Activated naive CD4-positive, alpha-beta T cell (primary cell): ENCODE data around the gene HCFC1.

Experiments used
- DNase-seq, 4 experiments: peaks; one replicate each; lab custom pipeline; 2025; lab: John Stamatoyannopoulos, UW

The HCFC1 gene

GRCh38 chrX:153971450-153972367, at the start of gene HCFC1:
HCFC1 (minus strand) TSS chrX:153971818; CDS start chrX:153970840, 978 bp downstream.
- peak; percentile 81 to 92 (median 89) for DNase-seq

- no peak for DNase-seq
Observed at GRCh38 chrX:154021131-154021611, 49.6 kb upstream of the HCFC1 start.

- DNase-seq: no peak
Observed at GRCh38 chrX:154020536-154021115, 49.0 kb upstream of the HCFC1 start.

DNA sequence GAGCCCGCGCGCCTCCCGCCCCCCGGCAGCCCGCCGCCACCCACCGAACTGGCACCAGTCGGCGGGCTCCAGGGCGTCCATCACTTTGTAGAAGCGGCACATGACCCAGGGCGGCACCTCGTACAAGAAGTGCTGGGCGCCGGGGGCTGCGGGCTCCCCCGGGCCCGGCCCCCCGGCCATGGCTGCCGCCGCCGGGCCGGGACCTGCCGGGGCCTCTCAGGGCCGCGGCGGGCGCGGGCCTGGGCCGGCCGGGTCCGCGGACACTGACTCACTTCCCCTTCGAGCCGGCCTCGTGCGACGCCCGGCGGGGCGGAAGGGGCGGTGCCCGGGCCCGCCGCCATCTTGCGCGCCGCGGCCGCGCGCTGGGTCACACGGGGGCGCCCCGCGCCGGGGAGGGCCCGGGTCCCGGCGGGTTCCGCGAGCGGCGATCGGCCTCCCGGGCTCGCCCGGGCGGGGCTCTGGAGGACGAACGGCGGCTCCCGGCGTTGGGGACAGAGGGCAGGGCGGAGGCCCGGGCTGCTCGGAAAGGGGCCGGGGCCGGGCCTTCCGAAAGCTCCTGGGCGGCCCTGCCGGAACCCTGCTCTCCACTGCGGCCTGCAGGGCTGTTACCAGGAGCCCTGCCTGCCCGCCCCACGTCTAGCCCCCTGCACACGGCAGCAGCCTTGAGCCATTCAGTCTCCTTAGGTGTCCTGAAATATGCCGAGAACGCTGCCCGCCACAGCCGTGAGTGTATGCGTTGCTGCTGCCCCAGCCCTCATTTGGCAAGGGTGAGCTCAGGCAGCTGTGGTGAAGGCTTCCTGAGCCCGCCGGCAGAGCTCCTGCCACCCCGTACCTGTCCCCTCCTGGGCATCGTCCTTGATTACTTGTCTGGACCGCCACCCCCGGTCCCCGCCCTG, 48.3 kb upstream of the HCFC1 start, which contains the start of gene IRAK1:
Gene IRAK1, minus strand, starts transcription at position 270 of the 896 bp plus-strand sequence. Its CDS starts 90 bp downstream, at position 180.
- peak in 1 of 4 experiments; percentile 37 for DNase-seq

GRCh38 chrX:154019061-154019621, 47.5 kb upstream of the HCFC1 start:
- peak in 1 of 4 experiments; percentile 13 for DNase-seq

DNA sequence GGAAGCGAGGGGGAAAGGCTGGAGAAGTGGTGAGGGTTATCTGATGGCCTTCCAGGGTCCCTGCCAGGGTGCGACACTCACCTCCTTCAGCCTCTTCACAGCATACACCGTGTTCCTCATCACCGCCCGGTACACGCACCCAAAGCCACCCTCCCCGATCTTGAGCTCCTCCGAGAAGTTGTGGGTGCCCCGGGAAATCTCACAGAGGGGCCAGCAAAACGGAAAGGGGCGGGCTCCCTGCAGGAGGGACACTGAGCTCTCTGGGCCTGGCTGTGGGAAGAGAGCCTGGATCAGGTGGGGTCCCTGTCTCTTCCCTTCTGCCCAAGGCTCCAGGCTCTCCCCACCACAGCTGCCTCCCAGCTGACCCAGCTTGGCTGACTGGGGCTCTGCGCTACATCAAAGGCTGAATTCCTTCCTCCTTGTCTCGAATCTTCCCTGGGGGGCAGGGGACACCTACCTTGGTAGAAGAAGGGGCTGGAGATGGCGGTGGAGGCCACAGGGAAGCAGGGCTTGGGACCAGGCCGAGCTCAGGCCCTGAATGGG, 47.0 kb upstream of the HCFC1 start:
- no peak for DNase-seq

- no peak for DNase-seq
Observed at GRCh38 chrX:154017766-154018517, 46.3 kb upstream of the HCFC1 start.

DNA sequence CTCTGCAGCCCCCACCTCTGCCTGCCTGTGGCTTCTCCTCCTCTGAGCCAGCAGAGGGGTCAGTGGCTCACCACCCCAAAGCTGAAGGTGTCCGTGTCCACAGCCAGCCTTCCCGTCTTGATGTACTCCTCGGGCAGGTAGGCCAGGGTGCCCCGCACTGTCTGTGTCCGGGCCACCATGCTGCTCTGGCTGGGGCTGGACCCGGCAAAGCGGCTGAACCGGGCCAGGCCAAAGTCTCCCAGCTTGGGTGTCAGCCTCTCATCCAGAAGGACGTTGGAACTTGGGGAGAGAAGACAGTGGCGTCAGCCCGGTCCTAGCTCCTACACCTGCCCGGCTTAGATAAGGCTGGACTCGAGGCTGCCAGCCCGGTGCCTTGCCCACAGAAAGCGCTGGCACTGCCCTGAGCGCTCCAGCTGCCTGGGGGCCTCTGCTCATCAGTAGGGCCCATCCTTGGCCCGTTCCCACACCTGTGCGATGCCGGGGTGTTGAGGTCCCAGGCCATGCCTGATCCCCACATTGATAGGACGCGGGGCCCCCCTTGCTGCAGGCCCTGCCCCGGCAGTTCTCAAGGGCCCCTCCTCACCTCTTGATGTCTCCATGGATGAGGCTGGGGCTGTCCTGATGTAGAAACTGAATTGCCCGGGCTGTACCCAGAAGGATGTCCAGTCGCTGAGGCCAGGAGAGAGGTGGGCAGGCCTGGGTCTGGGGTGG, 44.9 kb upstream of the HCFC1 start:
- no peak for DNase-seq

DNA sequence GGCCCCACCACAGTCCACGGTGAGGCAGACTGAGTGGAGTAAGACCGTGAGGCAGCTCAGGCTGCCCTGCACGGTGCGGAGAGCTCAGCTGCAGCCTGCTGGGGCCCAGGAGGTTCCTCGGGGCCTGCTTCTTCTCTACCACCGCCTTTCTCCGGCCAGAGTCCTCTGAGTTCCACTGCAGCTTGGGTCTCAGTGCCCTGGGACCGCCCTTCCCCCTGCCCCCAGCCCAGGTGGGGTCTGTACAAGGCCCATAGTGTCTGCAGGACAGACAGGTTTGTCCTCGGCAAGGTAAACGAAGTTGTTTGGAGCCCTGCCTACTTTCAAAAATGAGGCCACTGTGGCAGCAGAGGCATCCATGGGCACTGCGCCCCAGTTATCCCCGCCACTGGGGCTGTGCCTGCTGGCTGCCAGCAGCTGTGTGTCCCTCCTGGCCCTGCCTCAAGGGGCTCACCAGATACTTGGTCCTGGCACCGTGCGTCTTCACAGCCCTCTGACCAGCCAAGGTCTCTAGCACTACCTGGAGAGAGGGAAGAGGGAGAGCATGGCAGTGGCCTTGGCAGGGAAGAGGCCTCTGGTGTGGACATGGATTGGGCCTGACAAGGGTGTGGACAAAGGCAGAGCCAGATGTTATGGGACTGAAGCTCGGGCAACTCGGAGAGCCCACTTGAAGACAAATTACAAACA, 44.1 kb upstream of the HCFC1 start:
- no peak for DNase-seq

DNA sequence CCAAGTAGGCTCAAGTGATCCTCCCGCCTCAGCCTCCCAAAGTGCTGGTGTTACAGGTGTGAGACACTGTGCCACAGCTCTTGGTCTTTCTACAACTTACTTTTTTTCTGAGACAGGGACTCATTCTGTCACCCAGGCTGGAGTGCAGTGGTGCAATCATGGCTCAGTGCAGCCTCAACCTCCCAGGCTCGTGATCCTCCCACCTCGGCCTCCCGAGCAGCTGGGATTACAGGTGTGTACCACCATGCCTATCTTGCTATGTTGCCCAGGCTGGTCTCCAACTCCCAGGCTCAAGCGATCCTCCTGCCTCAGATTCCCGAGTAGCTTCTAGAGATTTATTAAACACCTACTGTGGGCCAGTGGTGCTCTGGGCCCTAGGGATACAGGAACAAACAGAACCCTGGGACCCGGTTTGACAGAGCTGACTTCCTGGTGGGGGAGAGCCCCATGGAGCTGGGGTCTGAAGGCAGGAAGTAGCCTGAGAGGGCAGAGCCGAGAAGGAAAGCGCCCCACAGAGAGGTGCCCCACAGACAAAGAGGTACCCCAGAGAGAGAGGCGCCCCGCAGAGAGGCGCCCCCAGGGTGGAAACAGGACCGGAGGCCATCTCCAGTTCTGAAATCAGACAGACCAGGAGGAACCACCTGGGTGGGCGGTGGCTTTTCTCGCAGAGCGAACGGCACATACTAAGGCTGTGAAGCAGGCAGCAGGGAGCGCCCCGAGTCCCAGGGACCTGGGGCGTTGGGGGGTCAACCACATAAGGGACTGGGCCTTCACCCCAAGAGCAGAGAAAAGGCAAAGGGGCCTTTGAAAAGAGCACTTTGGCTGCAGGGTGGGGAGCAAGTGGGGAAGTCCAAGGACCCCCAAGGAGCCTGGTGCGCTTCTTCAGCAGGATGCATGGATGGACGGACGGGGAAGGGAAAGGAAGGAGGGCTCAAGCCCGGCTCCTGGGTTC, 43.1 kb upstream of the HCFC1 start:
- no peak for DNase-seq

DNA sequence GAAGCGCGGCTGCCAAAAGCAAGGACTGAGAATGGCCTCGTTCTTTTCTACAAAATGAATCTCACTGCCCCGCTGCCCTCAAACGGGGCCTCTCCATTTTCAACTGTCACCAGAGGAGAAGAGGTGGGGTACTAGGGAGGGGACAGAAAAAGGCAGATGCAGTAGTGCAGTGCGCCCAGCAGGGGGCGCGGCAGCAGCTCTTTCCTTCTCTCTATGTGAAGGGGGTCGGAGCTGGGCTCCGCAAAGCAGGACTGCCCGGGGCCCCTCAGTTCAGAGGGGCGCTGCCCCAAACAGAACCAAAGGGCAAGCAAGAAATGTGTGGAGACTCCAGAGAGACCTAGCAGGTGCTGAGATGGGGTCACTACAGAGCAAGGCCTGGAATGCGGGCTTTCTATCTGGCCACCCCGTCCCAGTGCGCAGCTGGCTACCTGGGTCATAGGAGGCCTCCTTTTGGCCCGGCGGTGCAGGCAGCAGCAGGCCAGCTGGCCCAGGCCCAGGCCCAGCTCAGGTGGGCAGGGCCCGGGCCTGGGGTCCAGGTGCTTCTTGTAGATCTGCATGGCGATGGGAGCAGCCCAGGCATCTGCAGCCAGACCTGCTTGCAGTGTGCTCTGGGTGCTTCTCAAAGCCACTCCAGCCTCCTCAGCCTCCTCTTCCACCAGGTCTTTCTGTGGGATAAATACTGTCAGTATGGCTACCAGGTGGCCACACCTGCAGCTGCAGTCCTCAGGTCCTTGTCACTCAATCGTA, 42.2 kb upstream of the HCFC1 start:
- peak in 2 of 4 experiments; percentile 10 to 32 for DNase-seq

DNA sequence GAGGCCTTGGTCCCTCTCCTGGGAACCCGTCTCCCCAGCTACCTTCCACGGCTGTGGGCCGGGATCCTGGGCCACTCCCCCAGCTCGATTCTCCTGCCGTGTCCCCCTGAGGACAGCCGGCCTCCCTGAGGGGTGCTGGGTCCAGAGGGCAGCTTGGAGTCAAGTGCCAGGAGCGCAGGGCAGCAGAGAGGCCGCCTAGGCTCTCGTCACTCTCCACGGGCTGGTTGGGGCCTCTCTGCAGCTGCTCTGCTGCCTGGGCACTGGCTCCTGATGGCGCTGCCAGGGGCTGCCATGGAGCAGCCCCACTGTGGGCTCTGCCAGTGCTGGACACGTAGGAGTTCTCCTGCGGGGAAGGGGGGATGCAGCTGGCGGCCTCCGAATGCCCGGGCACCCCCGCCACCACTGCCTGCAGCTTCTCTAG, 41.4 kb upstream of the HCFC1 start:
- DNase-seq: no peak

DNA sequence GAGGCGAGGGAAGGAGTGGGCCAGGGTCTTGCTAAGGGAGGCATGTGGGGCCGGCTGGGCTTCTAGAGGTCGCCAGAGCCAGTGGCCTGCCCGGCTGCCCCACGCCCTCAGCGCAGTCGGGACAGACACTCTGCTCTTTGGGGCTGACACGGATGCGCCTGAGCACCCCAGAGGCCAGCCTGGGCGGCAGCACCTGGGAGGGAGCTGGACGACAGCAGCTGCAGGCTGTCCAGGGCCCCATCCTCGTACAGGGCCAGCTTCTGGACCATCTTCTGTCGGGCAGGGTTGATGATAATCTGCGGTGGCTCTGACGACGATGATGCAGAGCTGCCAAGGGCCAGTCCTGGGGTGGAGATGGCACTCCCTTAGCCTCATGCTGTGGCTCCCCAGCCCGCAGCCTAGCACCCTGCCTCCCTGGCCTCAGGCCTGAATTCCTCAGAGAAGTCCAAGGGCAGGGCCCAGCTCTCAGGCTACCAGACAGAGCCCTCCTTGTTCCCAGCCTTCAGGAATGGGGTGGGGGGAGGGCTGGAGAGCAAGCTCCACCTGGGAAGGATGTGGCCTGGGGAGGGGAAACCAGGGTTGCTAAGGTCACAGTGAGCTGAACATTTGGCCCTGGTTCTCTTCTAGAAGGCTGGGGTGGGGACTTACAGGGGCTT, 40.8 kb upstream of the HCFC1 start:
- no peak for DNase-seq

GRCh38 chrX:154011376-154012335, 40.0 kb upstream of the HCFC1 start:
- no peak for DNase-seq

- DNase-seq: no peak
Observed at GRCh38 chrX:154010330-154011087, 38.9 kb upstream of the HCFC1 start.
